Mucosa of descending colon (tissue), 3 donors: ENCODE data around the gene DNASE1. TPM values are rescaled to one million over a fixed set of nuclear protein-coding genes. Genes with fewer than 3 reads are reported as not detected.

Experiments
- ATAC-seq: fragments of 200-7000 bp; cut with Tn5 transposase; one replicate; pipeline ENCODE4 v1.9.1; 2020; ENCODE audit warnings: mild to moderate bottlenecking, moderate library complexity
- DNase-seq, 3 donors: peaks; one replicate each; pipeline ENCODE4 v3.0.0-alpha.2; 2020
- H3K36me3 ChIP-seq: fragments of 200-600 bp; one replicate; pipeline ENCODE4 v1.8.0; 2021; ENCODE audit warnings: low read depth, mild to moderate bottlenecking
- H3K4me1 ChIP-seq: fragments of 200-600 bp; one replicate; pipeline ENCODE4 v1.8.0; 2021; ENCODE audit warnings: low read depth, mild to moderate bottlenecking
- H3K4me3 ChIP-seq: fragments of 200-600 bp; one replicate; pipeline ENCODE4 v1.8.0; 2021; ENCODE audit warnings: mild to moderate bottlenecking
- H3K9me3 ChIP-seq: fragments of 200-600 bp; one replicate; pipeline ENCODE4 v1.8.0; 2021; ENCODE audit warnings: mild to moderate bottlenecking
- CTCF ChIP-seq: fragments of 200-600 bp; IDR thresholded peaks from one replicate; pipeline ENCODE4 v1.8.0; 2022; ENCODE audit warnings: antibody characterized with exemption, mild to moderate bottlenecking
- intact Hi-C, 2 donors: fragments of 100-400 bp; cut with DNase I in 1 of 2; cut with micrococcal nuclease in 1 of 2; formaldehyde crosslinking; loops; one replicate each; pipeline versions ENCODE4 v1.11.0 to v1.11.1; 2022; cut with DNase I, micrococcal nuclease
- total RNA-seq, 3 donors: library from RNA; stranded (reverse); fragmentation: NEBNext Ultra II Directional in 2 of 3; extraction: Animal tissue kit (Norgen Biotek cat#: 25700) in 2 of 3; gene quantifications; one replicate each; pipeline versions ENCODE4 v1.2.1 to v1.2.4, GENCODE V29; 2021 to 2023
- donor health status: DM: no; HTN: no; CAD: no; lungs with moderate emphysema.
- donor health status: DM: no; HTN: no; CAD: no.
- donor health status: DM: no; HTN: yes; CAD: no.

DNASE1 gene
- total RNA-seq, 3 donors from 2014 or later, result 24.4 to 36.0 (median 27.0) TPM

GRCh38 chr16:3696425-3697218 is 42.1 kb downstream of the DNASE1 start:
- ATAC-seq (peak; percentile 21), DNase-seq (no peak)
- no peaks in the 10 kb centered on the region for H3K36me3 ChIP-seq
- H3K4me1 ChIP-seq, result no peaks in the 10 kb centered on the region
- H3K9me3 ChIP-seq, result no peaks in the 10 kb centered on the region
- no peak for TF ChIP-seq CTCF
- no peak overlapping the region for H3K4me3 ChIP-seq
- intact Hi-C loops, result loop anchor here in 1 of 2 donors (10.0 kb wide), 1 partner anchor 178 kb away; no protein-coding TSS in a partner anchor

GRCh38 chr16:3698941-3699340 is 44.5 kb downstream of the DNASE1 start:
- intact Hi-C loops, result loop anchor here in 1 of 2 donors (10.0 kb wide), 1 partner anchor 176 kb away; no protein-coding TSS in a partner anchor
- ATAC-seq (no peak), DNase-seq (no peak)
- TF ChIP-seq CTCF, result no peak
- no peak overlapping the region for H3K4me3 ChIP-seq
- H3K36me3 ChIP-seq, result no peaks in the 10 kb centered on the region
- no peaks in the 10 kb centered on the region for H3K4me1 ChIP-seq
- no peaks in the 10 kb centered on the region for H3K9me3 ChIP-seq

GRCh38 chr16:3701531-3701930 is 47.0 kb downstream of the DNASE1 start:
- H3K4me3 ChIP-seq, result no peak overlapping the region
- DNase-seq (no peak), ATAC-seq (no peak)
- no peak for TF ChIP-seq CTCF
- intact Hi-C loops, result no loop called here
- H3K36me3 ChIP-seq, result no peaks in the 10 kb centered on the region
- H3K9me3 ChIP-seq, result no peaks in the 10 kb centered on the region
- H3K4me1 ChIP-seq, result no peaks in the 10 kb centered on the region

- Histone ChIP-seq H3K4me1 (no peaks in the 10 kb centered on the region), H3K9me3 (no peaks in the 10 kb centered on the region), H3K4me3 (no peak overlapping the region), H3K36me3 (no peaks in the 10 kb centered on the region)
- ATAC-seq (no peak), DNase-seq (no peak)
- TF ChIP-seq CTCF, result no peak
- intact Hi-C loops, result no loop called here
These were observed 47.6 kb downstream of the DNASE1 start for GRCh38 chr16:3702082-3702481.

GRCh38 chr16:3706253-3707012 is 51.9 kb downstream of the DNASE1 start:
- TF ChIP-seq CTCF, result no peak
- DNase-seq (no peak), ATAC-seq (no peak)
- no peaks in the 10 kb centered on the region for H3K9me3 ChIP-seq
- no peaks in the 10 kb centered on the region for H3K36me3 ChIP-seq
- intact Hi-C loops, result no loop called here
- no peak overlapping the region for H3K4me3 ChIP-seq
- no peaks in the 10 kb centered on the region for H3K4me1 ChIP-seq

Other genes starting within 250 kb of the DNASE1 start
- gene ZNF597, start 211.2 kb upstream of the DNASE1 start, total RNA-seq, result 1 to 10 TPM; 1.9 TPM
- gene NAA60, start 211.0 kb upstream of the DNASE1 start, total RNA-seq, result 10 to 100 TPM; 72.2 to 94.7 (median 83.3) TPM
- not detected for gene C16orf90, start 159.2 kb upstream of the DNASE1 start, total RNA-seq
- 10 to 100 TPM in 2 of 3 donors, 1 to 10 TPM in 1; 8.3 to 37.3 (median 10.8) TPM for gene CLUAP1, start 153.7 kb upstream of the DNASE1 start, total RNA-seq
- 1 to 10 TPM; 1.4 to 2.6 (median 1.7) TPM for gene NLRC3, start 77.3 kb upstream of the DNASE1 start, total RNA-seq
- 1 to 10 TPM; 3.6 to 6.7 (median 5.0) TPM for gene SLX4, start 43.1 kb upstream of the DNASE1 start, total RNA-seq
- 10 to 100 TPM; 56.9 to 94.5 (median 69.1) TPM for gene TRAP1, start 62.8 kb downstream of the DNASE1 start, total RNA-seq
- gene CREBBP, start 226.0 kb downstream of the DNASE1 start, total RNA-seq, result 100 to 1,000 TPM in 1 of 3 donors, 10 to 100 TPM in 2; 57.9 to 107 (median 81.6) TPM